A549 (cell line): Measurements from ENCODE around the gene COL26A1.

ENCODE experiments used
- BCL3 ChIP-seq: fragments of >200 bp; sonication (Bioruptor Twin); formaldehyde crosslinking; IDR thresholded peaks from 3 replicates; pipeline ENCODE4 v1.6.1; 2016
- BHLHE40 ChIP-seq: IDR thresholded peaks from 2 replicates; pipeline ENCODE4 v1.6.1; 2012; ENCODE audit warnings: low read depth, low read length, inconsistent platforms
- CTCF ChIP-seq: fragments of >200 bp; sonication (Bioruptor Twin); formaldehyde crosslinking; IDR thresholded peaks from 3 replicates; pipeline ENCODE4 v1.5.1; 2016
- EHMT2 ChIP-seq: fragments of 200-600 bp; sonication (generic); IDR thresholded peaks from 2 replicates; pipeline ENCODE4 v1.6.1; 2016; ENCODE audit warnings: antibody characterized with exemption, low read depth, mild to moderate bottlenecking, moderate library complexity
- JUNB ChIP-seq: fragments of >200 bp; sonication (Bioruptor Twin); formaldehyde crosslinking; IDR thresholded peaks from 2 replicates; pipeline ENCODE4 v1.6.1; 2016
- KDM1A ChIP-seq: fragments of 200-600 bp; sonication (generic); IDR thresholded peaks from 2 replicates; pipeline ENCODE4 v1.6.1; 2016; ENCODE audit warnings: low read depth, mild to moderate bottlenecking
- MAFK ChIP-seq: fragments of 450-650 bp; IDR thresholded peaks from 2 replicates; pipeline ENCODE4 v1.6.1; 2014; ENCODE audit not compliant: partially characterized antibody
- MAX ChIP-seq: IDR thresholded peaks from 2 replicates; pipeline ENCODE4 v1.6.1; 2012
- POLR2A ChIP-seq: IDR thresholded peaks from 2 replicates; pipeline ENCODE4 v1.6.1; 2012; ENCODE audit warnings: mild to moderate bottlenecking, low read length
- RCOR1 ChIP-seq: fragments of 150-350 bp; IDR thresholded peaks from 2 replicates; pipeline ENCODE4 v1.6.1; 2014; ENCODE audit warnings: antibody characterized with exemption, low read length, low read depth
- RFX5 ChIP-seq: fragments of 450-650 bp; IDR thresholded peaks from 2 replicates; pipeline ENCODE4 v1.7.1; 2014; ENCODE audit warnings: antibody characterized with exemption, mild to moderate bottlenecking, moderate library complexity
- SMC3 ChIP-seq: fragments of >200 bp; sonication (Bioruptor Twin); formaldehyde crosslinking; IDR thresholded peaks from 3 replicates; pipeline ENCODE4 v1.6.1; 2018; ENCODE audit warnings: inconsistent platforms
- USF2 ChIP-seq: fragments of 450-650 bp; IDR thresholded peaks from 2 replicates; pipeline ENCODE4 v1.6.1; 2014; ENCODE audit warnings: antibody characterized with exemption
- ZFP36 ChIP-seq: fragments of 450-650 bp; IDR thresholded peaks from 2 replicates; pipeline ENCODE4 v1.6.1; 2014; ENCODE audit warnings: borderline replicate concordance; ENCODE audit not compliant: partially characterized antibody

- TF ChIP-seq RFX5 (no peak), RCOR1 (no peak), SMC3 (no peak), KDM1A (no peak), EHMT2 (no peak), MAFK (no peak), CTCF (no peak), JUNB (no peak), POLR2A (no peak), ZFP36 (no peak), USF2 (no peak), BCL3 (no peak), MAX (no peak), BHLHE40 (no peak)
Measured at GRCh38 chr7:101595766-101596537, 233.3 kb downstream of the COL26A1 start.
